Stimulated activated CD4-positive, alpha-beta T cell treated with anti-CD3 and anti-CD28 coated beads, TNF-alpha, amount 100 ng/mL, for 48 hours (primary cell): ENCODE data around the gene SLC6A5.

Experiments
- DNase-seq, 3 donors: peaks; one replicate each; pipeline ENCODE4 v3.0.0-alpha.2; 2020; ENCODE audit warnings: low read depth in 3 of 3

Gene SLC6A5

GRCh38 chr11:20620988-20621387 is 21.6 kb downstream of the SLC6A5 start:
- DNase-seq: no peak

GRCh38 chr11:20621679-20622078 is 22.3 kb downstream of the SLC6A5 start:
- no peak for DNase-seq

- DNase-seq: no peak
Measured at GRCh38 chr11:20623252-20623651, 23.8 kb downstream of the SLC6A5 start.

GRCh38 chr11:20626279-20626678 is 26.9 kb downstream of the SLC6A5 start:
- no peak for DNase-seq

GRCh38 chr11:20627026-20627425 is 27.6 kb downstream of the SLC6A5 start:
- no peak for DNase-seq

- DNase-seq: no peak
Measured at GRCh38 chr11:20627701-20628100, 28.3 kb downstream of the SLC6A5 start.

GRCh38 chr11:20631519-20632168 is 32.2 kb downstream of the SLC6A5 start:
- no peak for DNase-seq

- DNase-seq: no peak
Measured at GRCh38 chr11:20632169-20632532, 32.7 kb downstream of the SLC6A5 start.

GRCh38 chr11:20634044-20634443 is 34.6 kb downstream of the SLC6A5 start:
- no peak for DNase-seq

- DNase-seq: no peak
Measured at GRCh38 chr11:20634781-20635180, 35.4 kb downstream of the SLC6A5 start.

- DNase-seq: no peak
Measured at GRCh38 chr11:20638074-20638473, 38.7 kb downstream of the SLC6A5 start.

GRCh38 chr11:20639688-20640087 is 40.3 kb downstream of the SLC6A5 start:
- no peak for DNase-seq

- DNase-seq: no peak
Measured at GRCh38 chr11:20640401-20640800, 41.0 kb downstream of the SLC6A5 start.

GRCh38 chr11:20644360-20644759 is 45.0 kb downstream of the SLC6A5 start:
- no peak for DNase-seq

GRCh38 chr11:20647976-20648565 is 48.7 kb downstream of the SLC6A5 start:
- peak in 2 of 3 donors; percentile 6 to 25 for DNase-seq

- DNase-seq: no peak
Measured at GRCh38 chr11:20652150-20652806, 52.9 kb downstream of the SLC6A5 start.

GRCh38 chr11:20654038-20654437 is 54.6 kb downstream of the SLC6A5 start:
- no peak for DNase-seq

- DNase-seq: no peak
Measured at GRCh38 chr11:20656901-20657300, 57.5 kb downstream of the SLC6A5 start.

GRCh38 chr11:20658135-20658534 is 58.7 kb downstream of the SLC6A5 start:
- no peak for DNase-seq

GRCh38 chr11:20661445-20661844 is 62.0 kb downstream of the SLC6A5 start:
- DNase-seq: no peak

GRCh38 chr11:20661850-20662249 is 62.4 kb downstream of the SLC6A5 start:
- DNase-seq: no peak

- no peak for DNase-seq
Measured at GRCh38 chr11:20668131-20668809, 68.9 kb downstream of the SLC6A5 start.
